Measurements from ENCODE around the gene IL17RD.
A peak's percentile ranks its signal among the peaks of the same experiment; 100 is the strongest.

Gene IL17RD

GRCh38 chr3:57128826-57129667 is 36.1 kb downstream of the IL17RD start:
- DNase-seq: no peak

- DNase-seq: no peak
Measured at GRCh38 chr3:57127891-57128518, 37.1 kb downstream of the IL17RD start.

DNA sequence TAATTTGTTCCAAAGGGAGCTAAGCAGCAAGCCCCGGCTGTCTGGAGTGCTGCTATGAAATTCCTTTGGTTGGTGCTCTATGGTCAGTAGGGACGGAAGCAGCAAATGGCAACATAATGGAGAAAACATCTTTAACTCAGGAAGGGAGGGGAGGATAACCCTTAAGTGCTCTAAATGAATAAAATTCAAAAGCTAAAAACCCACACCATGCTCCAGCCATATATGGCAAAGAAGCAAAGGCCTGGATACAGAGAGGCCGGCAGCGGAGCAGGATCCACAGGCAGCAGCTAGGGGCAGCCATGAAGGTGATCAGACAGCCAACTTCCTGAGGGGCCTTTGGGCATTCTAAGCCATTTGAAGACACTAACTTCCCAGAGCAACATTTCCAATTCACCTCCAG is 38.9 kb downstream of the IL17RD start:
- no peak for DNase-seq

DNA sequence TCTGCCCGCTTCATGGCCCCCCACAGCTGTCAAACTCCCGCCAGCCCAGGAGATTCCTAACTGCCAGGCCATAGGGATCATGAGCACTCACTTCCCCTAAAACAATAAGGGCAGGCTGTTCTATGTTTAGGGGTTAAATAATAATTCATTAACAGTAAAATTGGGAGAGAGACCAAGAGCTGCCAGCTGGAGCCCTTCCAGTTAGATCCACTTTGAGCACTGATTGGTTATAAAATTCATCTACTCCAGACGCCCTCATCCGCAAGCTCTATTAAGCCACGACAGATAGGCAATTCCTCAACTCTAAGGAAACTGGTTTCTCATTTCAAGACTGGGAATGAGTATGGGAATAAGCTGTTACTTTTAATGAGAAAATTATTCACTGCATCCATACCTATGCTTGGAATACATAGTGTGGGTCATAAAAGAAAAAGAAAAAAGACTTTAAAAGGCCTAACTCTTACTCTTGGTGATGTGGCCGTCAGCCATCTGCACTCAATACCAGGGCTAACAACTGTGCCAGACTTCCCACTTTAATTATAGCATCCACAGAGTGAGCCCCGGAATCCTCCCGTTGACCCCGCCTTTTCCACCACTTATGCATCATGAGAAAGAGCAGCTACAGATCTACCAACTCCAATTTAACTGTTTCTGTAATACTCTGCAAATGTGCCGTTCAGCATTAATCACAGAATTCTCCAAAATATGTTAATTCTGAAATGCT is 44.5 kb downstream of the IL17RD start:
- no peak for DNase-seq

GRCh38 chr3:57120040-57120439 is 45.1 kb downstream of the IL17RD start:
- no peak for DNase-seq

GRCh38 chr3:57118254-57118653 is 46.9 kb downstream of the IL17RD start:
- no peak for DNase-seq

- no peak for DNase-seq
Measured at GRCh38 chr3:57116501-57116900, 48.7 kb downstream of the IL17RD start.

DNA sequence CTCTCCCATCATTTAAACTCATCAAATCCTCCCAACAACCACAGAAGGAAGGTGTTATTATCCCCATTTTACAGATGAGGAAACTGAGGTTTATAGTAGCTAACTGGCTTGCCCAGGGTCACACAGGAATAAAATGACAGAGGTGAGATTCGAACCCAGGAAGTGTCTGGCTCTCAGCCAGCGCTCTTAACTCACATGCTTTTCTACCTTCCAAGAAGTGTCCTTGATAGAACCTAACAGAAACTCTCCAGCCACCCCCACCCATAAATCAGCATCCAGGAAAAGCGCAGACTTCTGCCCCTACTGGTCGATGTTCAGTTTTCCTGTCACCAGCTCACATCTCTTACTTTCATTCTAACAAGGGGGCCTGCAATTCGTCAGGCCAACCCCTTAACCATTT is 52.9 kb downstream of the IL17RD start:
- no peak for DNase-seq

DNA sequence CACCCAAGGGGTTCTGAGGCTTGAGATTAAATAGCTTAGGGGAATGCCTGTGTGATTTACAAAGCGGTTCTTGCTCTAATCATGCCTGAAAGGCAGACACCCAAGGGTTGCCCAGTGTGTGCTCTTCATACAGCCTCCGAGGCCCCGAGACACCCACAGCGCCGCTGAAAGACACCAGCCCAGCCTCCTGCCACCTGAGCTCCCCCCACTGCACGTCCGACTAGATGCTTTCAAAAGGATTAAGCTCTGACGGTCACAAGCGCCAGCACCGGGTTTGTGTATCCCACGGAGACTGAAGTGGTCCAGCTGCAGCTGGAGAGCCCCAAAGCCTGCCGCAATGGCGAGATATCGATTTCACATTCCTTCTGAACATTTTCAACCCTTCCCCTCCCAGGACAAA is 54.4 kb downstream of the IL17RD start:
- no peak for DNase-seq

DNA sequence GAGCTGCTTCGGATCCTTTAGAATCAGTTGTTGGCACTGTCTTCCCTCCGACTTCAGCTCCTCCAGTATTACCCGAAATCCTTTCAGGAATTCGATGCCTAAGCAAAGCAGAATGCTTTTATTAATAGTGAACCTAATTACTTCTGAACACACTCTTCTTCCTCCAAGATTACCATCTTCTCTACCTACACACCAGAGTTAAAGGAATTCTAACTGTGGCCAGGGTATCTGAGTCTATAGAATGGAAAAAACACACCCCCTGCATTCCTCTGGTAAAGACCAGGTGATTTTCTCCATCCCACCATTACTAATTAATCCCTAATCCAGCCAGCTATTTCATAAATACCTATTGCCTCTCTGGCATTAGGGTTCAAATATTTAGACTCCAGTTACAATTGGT is 54.9 kb downstream of the IL17RD start:
- DNase-seq: no peak

- DNase-seq: no peak
Measured at GRCh38 chr3:57109437-57110199, 55.5 kb downstream of the IL17RD start.

DNA sequence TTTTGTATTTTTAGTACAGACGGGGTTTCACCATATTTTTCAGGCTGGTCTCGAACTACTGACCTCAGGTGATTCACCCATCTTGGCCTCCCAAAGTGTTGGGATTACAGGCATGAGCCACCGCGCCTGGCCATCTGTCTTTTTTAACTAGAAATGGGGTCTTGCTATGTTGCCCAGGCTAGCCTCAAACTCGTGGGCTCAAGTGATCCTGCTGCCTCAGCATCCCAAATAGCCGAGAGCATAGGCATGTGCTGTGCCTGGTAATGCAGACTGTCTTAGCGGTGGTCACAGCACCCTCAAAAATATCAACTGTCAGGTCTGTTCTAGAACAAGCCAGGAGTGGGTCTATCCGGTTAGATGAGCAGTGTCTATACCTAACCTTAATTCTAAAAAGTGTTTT is 56.5 kb downstream of the IL17RD start:
- DNase-seq: no peak

- DNase-seq: no peak
Measured at GRCh38 chr3:57105585-57105984, 59.6 kb downstream of the IL17RD start.

GRCh38 chr3:57100046-57100695 is 65.0 kb downstream of the IL17RD start:
- DNase-seq: peak; percentile 14

DNA sequence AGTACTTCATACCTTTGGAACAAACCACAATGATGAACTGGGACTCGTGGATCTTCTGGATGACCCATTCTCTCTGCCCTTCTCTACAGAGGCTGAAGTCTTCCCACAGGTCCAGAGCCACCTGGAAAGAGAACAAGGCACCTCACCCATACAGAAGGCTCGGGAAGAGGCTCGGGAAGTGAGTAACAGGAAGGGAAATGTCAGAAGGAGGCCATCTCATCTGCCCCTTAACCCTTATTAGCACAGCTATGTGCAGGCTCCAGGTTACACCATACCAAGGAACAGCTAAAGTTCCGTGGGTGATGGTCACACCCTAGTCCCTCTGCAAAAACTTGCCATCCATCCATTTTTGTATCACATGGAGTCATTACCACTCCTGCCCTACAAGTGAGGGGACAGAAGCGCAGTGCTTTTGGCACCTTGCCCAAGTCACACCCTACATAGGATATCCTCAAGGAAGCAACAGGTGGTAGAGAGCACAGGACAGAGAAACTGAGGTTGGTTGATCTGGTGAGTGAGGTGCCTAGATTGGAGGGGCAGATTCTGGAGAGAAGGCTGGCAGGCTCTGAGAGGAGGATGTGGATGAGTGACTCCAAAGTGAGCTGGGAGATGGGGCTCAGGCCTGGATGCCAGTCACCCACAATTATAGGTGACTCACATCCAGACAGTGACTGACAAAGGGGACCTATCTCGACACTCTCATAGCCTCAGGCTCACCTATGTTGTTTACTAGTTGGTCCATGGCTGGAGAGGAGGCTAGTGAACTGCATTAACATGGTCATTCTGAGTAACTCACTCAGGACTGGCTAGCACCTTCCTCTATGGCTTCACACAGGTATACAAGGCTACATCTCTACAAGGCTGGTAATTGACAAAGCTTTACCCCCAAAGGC is 66.5 kb downstream of the IL17RD start:
- DNase-seq: no peak

- no peak for DNase-seq
Measured at GRCh38 chr3:57097536-57097935, 67.6 kb downstream of the IL17RD start.

GRCh38 chr3:57095363-57095762 is 69.8 kb downstream of the IL17RD start:
- DNase-seq: no peak

DNA sequence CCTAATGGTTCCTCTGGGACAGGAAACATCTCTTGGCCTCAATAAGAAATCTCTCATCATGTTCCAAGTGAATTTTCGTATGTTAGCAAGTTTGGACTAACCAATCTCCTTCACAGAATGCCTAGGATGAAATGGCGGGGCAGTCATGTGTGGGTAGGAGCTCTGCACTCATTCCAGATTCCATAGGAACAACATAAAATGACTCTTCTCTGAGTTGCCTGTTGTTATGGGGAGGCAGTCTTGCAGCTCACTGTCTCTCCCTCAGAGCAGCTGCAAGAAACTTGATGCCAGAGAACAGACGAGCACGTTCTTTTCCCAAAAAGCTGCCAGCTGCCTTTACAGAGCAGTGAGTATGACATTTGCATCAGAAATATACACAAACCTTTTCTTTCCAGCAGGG is 70.6 kb downstream of the IL17RD start:
- DNase-seq: no peak

DNA sequence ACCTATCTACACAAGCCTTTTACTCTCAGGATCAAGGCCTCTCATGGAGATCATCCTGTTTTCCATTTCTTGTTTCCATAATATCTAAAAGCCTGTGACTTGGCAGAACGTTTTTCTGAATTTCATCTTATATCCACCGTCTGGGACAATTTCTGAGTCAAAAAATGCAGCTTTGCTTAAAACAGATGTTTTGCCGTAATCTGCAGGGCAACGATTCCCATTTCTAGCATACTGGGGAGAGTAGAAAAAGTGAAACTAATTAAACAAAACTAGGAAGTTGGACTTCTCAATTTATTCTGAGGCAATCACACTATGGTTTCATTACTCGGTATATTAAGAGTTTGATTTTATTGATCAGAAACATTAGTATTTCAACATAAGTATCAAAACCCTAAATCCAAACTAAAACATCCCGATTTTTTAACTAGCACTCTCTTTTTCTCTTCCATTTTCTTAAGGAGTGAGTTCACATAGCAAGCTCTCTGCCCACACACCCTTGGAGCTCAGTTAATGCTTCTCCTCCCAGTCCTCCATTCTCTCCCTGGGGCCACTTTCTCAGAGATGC is 71.1 kb downstream of the IL17RD start:
- no peak for DNase-seq

- no peak for DNase-seq
Measured at GRCh38 chr3:57093489-57093888, 71.7 kb downstream of the IL17RD start.

All from NCI-H1436 (cell line).